Measurements from ENCODE around the gene GPR132. TPM values are rescaled to one million over a fixed set of nuclear protein-coding genes. Genes with fewer than 3 reads are reported as not detected.

GPR132 gene
- total and polyA plus RNA-seq, 2 donors from 2014 or later: 0.17 to 4.2 TPM

GRCh38 chr14:105018414-105018813 lies 46.8 kb downstream of the GPR132 start:
- FAIRE-seq (no peak), DNase-seq (no peak)
- no peak overlapping the region for H3K4me3 ChIP-seq (ENCODE audit: low read length in 3 of 3)
- intact Hi-C loops (cut with DNase I): no loop called here
- H3K27ac ChIP-seq (ENCODE audit: low read depth in 2 of 2, low read length in 2 of 2): no peak overlapping the region
- H3K27me3 ChIP-seq (ENCODE audit: control insufficient read depth, insufficient read depth, low read length): no peaks in the 10 kb centered on the region
- TF ChIP-seq, protein P1, sequence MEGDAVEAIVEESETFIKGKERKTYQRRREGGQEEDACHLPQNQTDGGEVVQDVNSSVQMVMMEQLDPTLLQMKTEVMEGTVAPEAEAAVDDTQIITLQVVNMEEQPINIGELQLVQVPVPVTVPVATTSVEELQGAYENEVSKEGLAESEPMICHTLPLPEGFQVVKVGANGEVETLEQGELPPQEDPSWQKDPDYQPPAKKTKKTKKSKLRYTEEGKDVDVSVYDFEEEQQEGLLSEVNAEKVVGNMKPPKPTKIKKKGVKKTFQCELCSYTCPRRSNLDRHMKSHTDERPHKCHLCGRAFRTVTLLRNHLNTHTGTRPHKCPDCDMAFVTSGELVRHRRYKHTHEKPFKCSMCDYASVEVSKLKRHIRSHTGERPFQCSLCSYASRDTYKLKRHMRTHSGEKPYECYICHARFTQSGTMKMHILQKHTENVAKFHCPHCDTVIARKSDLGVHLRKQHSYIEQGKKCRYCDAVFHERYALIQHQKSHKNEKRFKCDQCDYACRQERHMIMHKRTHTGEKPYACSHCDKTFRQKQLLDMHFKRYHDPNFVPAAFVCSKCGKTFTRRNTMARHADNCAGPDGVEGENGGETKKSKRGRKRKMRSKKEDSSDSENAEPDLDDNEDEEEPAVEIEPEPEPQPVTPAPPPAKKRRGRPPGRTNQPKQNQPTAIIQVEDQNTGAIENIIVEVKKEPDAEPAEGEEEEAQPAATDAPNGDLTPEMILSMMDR (IDR thresholded peaks at IDR 0.05; ENCODE audit: borderline replicate concordance, extremely low read depth, insufficient read depth): no peak
- H3K36me3 ChIP-seq (ENCODE audit: control insufficient read depth in 2 of 3, insufficient read depth in 3 of 3, low read length in 3 of 3): no peaks in the 10 kb centered on the region
- H3K9ac ChIP-seq (ENCODE audit: low read length in 3 of 3): no peak overlapping the region
- H3K4me1 ChIP-seq (ENCODE audit: control insufficient read depth in 2 of 3, insufficient read depth in 2 of 3, low read depth in 1 of 3, low read length in 3 of 3): peaks cover 0 to 16% (median 0%) of the 10 kb centered on the region in 3 donors
- no peaks in the 10 kb centered on the region for H3K9me3 ChIP-seq (ENCODE audit: control insufficient read depth in 2 of 3, insufficient read depth in 1 of 3, low read length in 3 of 3)

DNA sequence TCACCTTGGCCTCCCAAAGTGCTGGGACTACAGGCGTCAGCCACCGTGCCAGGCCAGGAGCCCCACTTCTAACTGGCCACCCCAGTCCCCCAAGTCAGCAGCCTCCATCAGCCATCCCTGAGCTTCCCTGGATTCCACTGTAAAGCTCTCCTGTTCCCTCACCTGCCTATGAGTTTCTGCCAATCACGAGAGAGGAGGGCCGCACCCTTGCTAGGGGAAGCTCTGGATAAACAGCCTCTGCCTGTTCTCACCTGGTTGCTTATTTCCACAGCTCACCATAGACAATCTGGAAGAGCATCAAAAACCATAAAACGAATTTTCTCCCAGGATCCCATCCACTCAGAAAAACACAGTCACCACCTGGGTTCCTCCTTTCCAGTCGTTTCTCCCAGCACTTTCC lies 49.3 kb downstream of the GPR132 start:
- Histone ChIP-seq H3K4me3 (ENCODE audit: low read length in 3 of 3) (no peak overlapping the region), H3K9ac (ENCODE audit: low read length in 3 of 3) (no peak overlapping the region), H3K27ac (ENCODE audit: low read depth in 2 of 2, low read length in 2 of 2) (no peak overlapping the region), H3K4me1 (ENCODE audit: control insufficient read depth in 2 of 3, insufficient read depth in 2 of 3, low read depth in 1 of 3, low read length in 3 of 3) (peaks cover 0 to 15% (median 0%) of the 10 kb centered on the region in 3 donors), H3K9me3 (ENCODE audit: control insufficient read depth in 2 of 3, insufficient read depth in 1 of 3, low read length in 3 of 3) (no peaks in the 10 kb centered on the region), H3K36me3 (ENCODE audit: control insufficient read depth in 2 of 3, insufficient read depth in 3 of 3, low read length in 3 of 3) (no peaks in the 10 kb centered on the region), H3K27me3 (ENCODE audit: control insufficient read depth, insufficient read depth, low read length) (no peaks in the 10 kb centered on the region)
- TF ChIP-seq, protein P1 (IDR thresholded peaks at IDR 0.05; ENCODE audit: borderline replicate concordance, extremely low read depth, insufficient read depth): no peak
- FAIRE-seq (no peak), DNase-seq (no peak)
- intact Hi-C loops (cut with DNase I): no loop called here

DNA sequence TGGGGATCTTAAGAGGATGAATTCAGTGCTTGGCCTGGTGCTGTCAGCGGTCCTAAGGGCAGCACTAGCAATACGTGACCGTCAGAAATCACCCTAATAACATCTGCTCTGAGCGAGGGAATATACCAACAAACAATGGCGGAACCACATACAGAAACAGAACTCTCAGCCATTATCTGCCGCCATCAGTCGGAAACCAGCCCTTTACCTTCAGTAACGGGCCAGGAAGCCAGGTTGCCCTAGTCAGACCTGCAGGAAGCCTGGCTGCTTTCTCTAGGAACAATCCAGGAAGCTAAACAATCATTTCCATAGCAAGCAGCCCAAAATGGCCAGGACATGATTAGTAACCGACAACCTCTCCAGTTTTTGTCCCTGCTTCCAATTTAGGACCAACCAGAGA lies 50.0 kb downstream of the GPR132 start:
- Histone ChIP-seq H3K27me3 (ENCODE audit: control insufficient read depth, insufficient read depth, low read length) (no peaks in the 10 kb centered on the region), H3K9ac (ENCODE audit: low read length in 3 of 3) (no peak overlapping the region), H3K27ac (ENCODE audit: low read depth in 2 of 2, low read length in 2 of 2) (no peak overlapping the region), H3K4me3 (ENCODE audit: low read length in 3 of 3) (no peak overlapping the region), H3K9me3 (ENCODE audit: control insufficient read depth in 2 of 3, insufficient read depth in 1 of 3, low read length in 3 of 3) (no peaks in the 10 kb centered on the region), H3K4me1 (ENCODE audit: control insufficient read depth in 2 of 3, insufficient read depth in 2 of 3, low read depth in 1 of 3, low read length in 3 of 3) (peaks cover 0 to 14% (median 0%) of the 10 kb centered on the region in 3 donors), H3K36me3 (ENCODE audit: control insufficient read depth in 2 of 3, insufficient read depth in 3 of 3, low read length in 3 of 3) (no peaks in the 10 kb centered on the region)
- no peak for FAIRE-seq
- TF ChIP-seq, protein P1 (IDR thresholded peaks at IDR 0.05; ENCODE audit: borderline replicate concordance, extremely low read depth, insufficient read depth): no peak
- intact Hi-C loops (cut with DNase I): no loop called here
- no peak for DNase-seq

DNA sequence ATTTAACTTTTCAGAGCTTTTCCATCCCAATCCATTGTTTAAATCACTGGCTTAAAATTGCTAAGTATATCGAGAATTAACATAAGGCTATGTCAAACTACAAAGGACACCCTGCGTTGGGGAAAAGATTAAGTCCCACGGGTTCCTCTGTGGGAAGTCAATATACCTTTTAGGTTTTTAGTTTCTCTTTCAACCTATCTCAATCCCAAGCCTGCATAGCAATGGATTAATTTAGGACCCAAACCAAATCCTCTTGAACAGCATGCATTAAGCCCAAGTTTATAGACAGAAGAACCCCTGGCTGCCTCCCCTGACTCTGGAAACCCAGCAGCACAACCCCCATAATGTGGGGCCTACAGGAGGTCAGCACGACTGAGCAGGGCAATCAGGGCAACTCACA lies 50.6 kb downstream of the GPR132 start:
- intact Hi-C loops (cut with DNase I): no loop called here
- no peak for DNase-seq

More for the DNA sequence above, 50.6 kb downstream of the GPR132 start:
- Histone ChIP-seq H3K9ac (ENCODE audit: low read length in 3 of 3) (no peak overlapping the region), H3K36me3 (ENCODE audit: control insufficient read depth in 2 of 3, insufficient read depth in 3 of 3, low read length in 3 of 3) (no peaks in the 10 kb centered on the region), H3K27me3 (ENCODE audit: control insufficient read depth, insufficient read depth, low read length) (no peaks in the 10 kb centered on the region), H3K4me1 (ENCODE audit: control insufficient read depth in 2 of 3, insufficient read depth in 2 of 3, low read depth in 1 of 3, low read length in 3 of 3) (peaks cover 0 to 8% (median 0%) of the 10 kb centered on the region in 3 donors), H3K27ac (ENCODE audit: low read depth in 2 of 2, low read length in 2 of 2) (no peak overlapping the region), H3K9me3 (ENCODE audit: control insufficient read depth in 2 of 3, insufficient read depth in 1 of 3, low read length in 3 of 3) (no peaks in the 10 kb centered on the region), H3K4me3 (ENCODE audit: low read length in 3 of 3) (no peak overlapping the region)
- TF ChIP-seq, protein P1 (IDR thresholded peaks at IDR 0.05; ENCODE audit: borderline replicate concordance, extremely low read depth, insufficient read depth): no peak
- FAIRE-seq: no peak
